RWPE1 (cell line): ENCODE measurements around the gene RFX4.

Source experiments
- CTCF ChIA-PET: fragments of 350-600 bp; sonication (Branson Sonifier 250); formaldehyde crosslinking; extraction: SDS; loops from one replicate; lab custom pipeline; 2021; lab: Yijun Ruan, JAX
- POLR2A ChIA-PET: fragments of 400-600 bp; formaldehyde crosslinking; extraction: SDS; loops from one replicate; lab custom pipeline; 2020; ENCODE audit warnings: antibody characterized with exemption; ENCODE audit not compliant: low non-redundant PET; lab: Yijun Ruan, JAX
- DNase-seq: peaks from one replicate; pipeline ENCODE4 v3.0.0; 2012; ENCODE audit warnings: low spot score
- H3K27ac ChIP-seq: fragments of 450-650 bp; 2 replicates; pipeline ENCODE4 v1.5.1; 2017
- CTCF ChIP-seq: fragments of 450-650 bp; conservative IDR thresholded peaks from 2 replicates; pipeline ENCODE4 v1.5.1; 2017; ENCODE audit warnings: low read depth, mild to moderate bottlenecking

The RFX4 gene

DNA sequence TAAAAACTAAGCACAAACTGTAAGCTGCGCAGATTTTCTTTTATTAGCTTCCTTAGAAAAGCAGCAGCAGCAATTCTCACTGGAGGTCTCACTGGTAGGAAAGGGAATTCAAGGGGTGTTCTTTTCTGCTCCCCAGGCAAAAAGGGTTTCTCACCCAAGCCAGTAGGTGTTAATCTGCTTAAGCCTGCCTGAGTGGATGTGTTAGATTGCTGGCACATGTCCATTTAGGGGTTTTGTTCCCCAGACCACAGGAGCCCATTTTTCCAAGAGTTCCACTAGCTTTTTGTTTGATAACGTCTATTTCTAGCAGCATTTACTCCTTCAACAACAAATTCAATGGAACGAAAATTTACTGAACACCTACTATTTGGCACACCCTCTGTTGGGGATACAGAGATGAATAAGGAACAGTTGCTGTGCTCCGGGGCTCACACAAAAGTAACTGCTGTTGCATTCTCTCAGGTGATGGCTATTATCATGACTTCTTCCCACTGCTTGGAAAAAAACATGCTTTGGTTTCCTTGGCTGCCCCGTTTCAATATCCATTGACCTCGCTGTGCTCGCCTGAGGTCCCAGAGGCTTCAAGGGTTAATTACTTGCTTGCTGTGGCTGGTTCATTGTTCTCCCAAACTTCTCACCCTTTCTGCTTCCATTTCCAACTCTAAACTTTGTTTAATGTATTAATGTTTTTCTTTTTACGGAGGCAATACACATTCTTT, 160.6 kb downstream of the RFX4 start:
- POLR2A ChIA-PET = no interaction called here
- TF ChIP-seq CTCF = no peak
- CTCF ChIA-PET = no interaction called here
- no peak for DNase-seq
- H3K27ac ChIP-seq = no peak overlapping the region

GRCh38 chr12:106744600-106744999, 161.8 kb downstream of the RFX4 start:
- no peak for TF ChIP-seq CTCF
- POLR2A ChIA-PET = no interaction called here
- no peak overlapping the region for H3K27ac ChIP-seq
- CTCF ChIA-PET = interaction anchor here (0.6 kb wide), 1 partner anchor 152 kb away, joined by 3 read pairs; no protein-coding TSS in a partner anchor
- DNase-seq = no peak

DNA sequence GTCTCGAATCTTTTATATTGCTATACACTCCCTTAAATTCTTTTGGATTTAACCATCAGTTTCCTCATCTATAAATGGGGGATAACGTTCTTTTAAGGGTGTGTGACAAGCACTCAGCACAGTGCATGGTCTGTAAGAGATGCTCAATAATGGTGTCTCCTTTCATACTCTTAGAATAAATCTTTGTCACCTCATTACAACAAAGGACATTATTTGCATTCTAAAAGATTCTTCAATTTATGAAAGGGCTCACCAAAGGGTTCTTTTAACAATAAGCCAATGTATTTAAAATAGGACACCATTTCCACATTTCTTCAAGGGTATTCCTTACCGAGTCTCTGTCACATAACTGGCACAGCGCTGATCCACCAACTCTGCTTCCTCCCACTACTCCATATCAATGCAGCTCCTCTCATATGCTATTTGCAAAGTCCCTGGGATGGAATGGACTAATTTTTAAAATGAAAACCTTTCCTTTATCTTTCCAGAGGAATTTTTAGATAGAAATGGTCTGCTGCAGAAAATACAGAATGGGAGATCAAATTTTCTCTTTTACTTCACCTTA, 162.5 kb downstream of the RFX4 start:
- H3K27ac ChIP-seq = no peak overlapping the region
- ChIA-PET POLR2A (no interaction called here), CTCF (no interaction called here)
- DNase-seq = no peak
- TF ChIP-seq CTCF = no peak

GRCh38 chr12:106747973-106748436, 165.2 kb downstream of the RFX4 start:
- ChIA-PET POLR2A (interaction anchor here (0.5 kb wide), 1 partner anchor 391 kb away, joined by 3 read pairs; no protein-coding TSS in a partner anchor), CTCF (interaction anchor here (0.7 kb wide), 1 partner anchor 139 kb away, joined by 3 read pairs; no protein-coding TSS in a partner anchor)
- no peak for TF ChIP-seq CTCF
- no peak overlapping the region for H3K27ac ChIP-seq
- no peak for DNase-seq

- CTCF ChIA-PET = no interaction called here
Measured at GRCh38 chr12:106750524-106750923, 167.7 kb downstream of the RFX4 start.

DNA sequence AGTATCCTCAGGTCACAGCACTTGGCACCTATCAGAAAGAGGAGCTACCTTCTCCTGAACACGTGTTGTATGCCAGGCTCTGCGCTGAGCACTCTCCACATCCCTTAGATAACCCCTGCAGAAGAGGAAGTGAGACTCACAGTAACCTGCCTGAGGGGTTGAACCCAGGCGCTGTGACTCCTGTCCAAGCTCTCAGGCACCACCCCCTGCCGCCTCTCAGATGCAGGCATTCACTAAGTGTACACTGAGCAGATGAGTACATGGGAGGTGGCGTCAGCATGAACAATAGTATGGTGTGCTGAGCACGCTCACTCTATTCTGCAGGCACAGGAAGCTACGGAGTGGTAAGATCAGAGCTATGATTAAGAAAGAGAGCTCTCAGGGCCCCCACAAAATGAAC, 170.7 kb downstream of the RFX4 start:
- TF ChIP-seq CTCF = no peak
- ChIA-PET CTCF (interaction anchor here (0.6 kb wide), 3 partner anchors 105 to 790 kb away, joined by 3 to 5 read pairs (median 3); no protein-coding TSS in a partner anchor), POLR2A (no interaction called here)
- no peak overlapping the region for H3K27ac ChIP-seq
- DNase-seq = no peak

More at GRCh38 chr12:106750524-106750923, 167.7 kb downstream of the RFX4 start:
- no peak for DNase-seq
- POLR2A ChIA-PET = no interaction called here
- no peak for TF ChIP-seq CTCF
- no peak overlapping the region for H3K27ac ChIP-seq
